ENCODE measurements around the gene ERICH3.

The ERICH3 gene

DNA sequence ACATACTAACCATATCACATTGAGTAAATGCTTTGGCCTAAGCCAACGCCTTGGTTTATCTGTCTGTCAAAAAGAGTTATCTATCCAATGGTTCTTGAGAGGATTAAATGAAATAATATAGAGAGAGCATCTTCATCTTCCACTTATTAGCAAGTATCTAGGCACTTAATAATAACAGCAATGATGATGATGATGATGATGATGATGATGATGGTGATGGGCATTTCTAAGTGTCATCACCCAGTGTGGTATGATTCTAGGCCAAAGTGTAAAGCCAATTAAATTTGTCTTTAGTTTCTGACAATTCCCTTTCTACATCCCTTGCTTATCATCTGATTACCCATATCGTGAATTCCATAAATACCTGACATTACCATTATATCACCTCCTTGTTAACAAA lies 95.5 kb downstream of the ERICH3 start:
- TF ChIP-seq, protein P1, sequence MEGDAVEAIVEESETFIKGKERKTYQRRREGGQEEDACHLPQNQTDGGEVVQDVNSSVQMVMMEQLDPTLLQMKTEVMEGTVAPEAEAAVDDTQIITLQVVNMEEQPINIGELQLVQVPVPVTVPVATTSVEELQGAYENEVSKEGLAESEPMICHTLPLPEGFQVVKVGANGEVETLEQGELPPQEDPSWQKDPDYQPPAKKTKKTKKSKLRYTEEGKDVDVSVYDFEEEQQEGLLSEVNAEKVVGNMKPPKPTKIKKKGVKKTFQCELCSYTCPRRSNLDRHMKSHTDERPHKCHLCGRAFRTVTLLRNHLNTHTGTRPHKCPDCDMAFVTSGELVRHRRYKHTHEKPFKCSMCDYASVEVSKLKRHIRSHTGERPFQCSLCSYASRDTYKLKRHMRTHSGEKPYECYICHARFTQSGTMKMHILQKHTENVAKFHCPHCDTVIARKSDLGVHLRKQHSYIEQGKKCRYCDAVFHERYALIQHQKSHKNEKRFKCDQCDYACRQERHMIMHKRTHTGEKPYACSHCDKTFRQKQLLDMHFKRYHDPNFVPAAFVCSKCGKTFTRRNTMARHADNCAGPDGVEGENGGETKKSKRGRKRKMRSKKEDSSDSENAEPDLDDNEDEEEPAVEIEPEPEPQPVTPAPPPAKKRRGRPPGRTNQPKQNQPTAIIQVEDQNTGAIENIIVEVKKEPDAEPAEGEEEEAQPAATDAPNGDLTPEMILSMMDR (IDR thresholded peaks at IDR 0.05; ENCODE audit: low read depth, low read length): no peak
- DNase-seq (ENCODE audit: extremely low read depth, low read depth): no peak

GRCh38 chr1:74571891-74572290 lies 101.7 kb downstream of the ERICH3 start:
- no peak for DNase-seq (ENCODE audit: extremely low read depth, low read depth)
- TF ChIP-seq, protein P1 (IDR thresholded peaks at IDR 0.05; ENCODE audit: low read depth, low read length): no peak

GRCh38 chr1:74571493-74571800 lies 102.1 kb downstream of the ERICH3 start:
- DNase-seq (ENCODE audit: extremely low read depth, low read depth): no peak
- TF ChIP-seq, protein P1 (IDR thresholded peaks at IDR 0.05; ENCODE audit: low read depth, low read length): no peak

GRCh38 chr1:74570797-74571492 lies 102.6 kb downstream of the ERICH3 start:
- TF ChIP-seq, protein P1 (IDR thresholded peaks at IDR 0.05; ENCODE audit: low read depth, low read length): no peak
- DNase-seq (ENCODE audit: extremely low read depth, low read depth): no peak

DNA sequence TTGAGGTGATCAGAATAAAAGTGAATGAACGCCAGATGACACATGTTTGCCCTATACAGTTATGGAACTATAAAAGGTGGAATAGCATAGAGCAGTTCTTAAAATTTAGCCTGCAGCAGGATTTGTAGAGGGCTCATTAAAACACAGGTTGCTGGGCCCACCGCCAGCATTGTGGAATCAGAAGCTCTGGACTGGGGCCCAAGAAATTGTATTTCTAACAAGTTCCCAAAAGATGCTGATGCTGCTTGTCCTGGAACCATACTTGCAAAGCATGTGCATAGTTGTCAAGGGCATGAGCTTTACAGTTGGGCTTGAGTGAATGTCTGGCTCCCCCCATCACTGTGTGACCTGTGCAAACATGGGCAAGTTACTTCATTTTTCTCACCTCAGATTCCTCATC lies 123.7 kb downstream of the ERICH3 start:
- TF ChIP-seq, protein P1 (IDR thresholded peaks at IDR 0.05; ENCODE audit: low read depth, low read length): no peak
- no peak for DNase-seq (ENCODE audit: extremely low read depth, low read depth)

DNA sequence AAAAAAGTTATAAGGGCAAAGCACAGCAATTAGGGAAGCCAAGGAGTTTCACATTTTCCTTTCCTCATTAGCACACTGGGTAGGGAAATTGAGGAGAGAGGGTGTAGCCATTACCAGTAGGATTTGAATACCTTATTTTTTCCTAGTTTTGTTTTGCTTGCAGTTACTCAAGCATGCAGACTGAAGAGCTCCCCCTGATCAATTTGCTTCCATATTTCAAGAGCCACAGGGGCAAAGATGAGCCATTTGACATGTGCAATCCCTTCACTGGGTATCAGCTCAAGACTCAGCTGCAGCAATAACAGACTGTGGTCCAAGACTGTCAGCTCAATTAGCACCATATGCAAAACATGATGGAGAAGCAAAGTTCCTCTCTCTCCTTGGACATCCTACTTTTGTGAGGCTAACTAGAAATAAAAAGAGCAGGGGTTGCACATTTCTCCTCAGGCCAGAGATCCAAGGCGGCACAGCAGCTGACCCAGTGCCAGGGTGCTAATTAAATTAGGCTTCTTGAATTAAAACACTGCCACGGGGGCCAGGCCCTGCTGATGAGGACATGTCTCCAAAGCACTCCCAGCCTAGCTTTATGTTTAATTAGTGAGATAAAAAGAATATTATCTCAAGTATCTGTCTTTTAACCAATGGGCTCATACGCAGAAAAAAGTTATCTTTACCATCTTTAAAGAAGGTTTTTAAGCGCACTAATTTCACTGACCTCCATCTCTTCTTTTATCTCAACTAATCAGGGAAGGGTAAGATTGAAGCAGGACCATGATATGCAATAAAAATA lies 124.4 kb downstream of the ERICH3 start:
- DNase-seq (ENCODE audit: extremely low read depth, low read depth): no peak
- TF ChIP-seq, protein P1 (IDR thresholded peaks at IDR 0.05; ENCODE audit: low read depth, low read length): no peak

GRCh38 chr1:74545821-74546220 lies 127.8 kb downstream of the ERICH3 start:
- TF ChIP-seq, protein P1 (IDR thresholded peaks at IDR 0.05; ENCODE audit: low read depth, low read length): no peak
- no peak for DNase-seq (ENCODE audit: extremely low read depth, low read depth)

All from AG09319 (cell line).